Stimulated activated CD4-positive, alpha-beta T cell treated with anti-CD3 and anti-CD28 coated beads, Interleukin-4, amount 100 ng/mL, for 24 hours (primary cell): ENCODE data around the gene CCDC85C.

Source experiments
- DNase-seq: peaks from one replicate; pipeline ENCODE4 v3.0.0-alpha.2; 2020

CCDC85C gene

DNA sequence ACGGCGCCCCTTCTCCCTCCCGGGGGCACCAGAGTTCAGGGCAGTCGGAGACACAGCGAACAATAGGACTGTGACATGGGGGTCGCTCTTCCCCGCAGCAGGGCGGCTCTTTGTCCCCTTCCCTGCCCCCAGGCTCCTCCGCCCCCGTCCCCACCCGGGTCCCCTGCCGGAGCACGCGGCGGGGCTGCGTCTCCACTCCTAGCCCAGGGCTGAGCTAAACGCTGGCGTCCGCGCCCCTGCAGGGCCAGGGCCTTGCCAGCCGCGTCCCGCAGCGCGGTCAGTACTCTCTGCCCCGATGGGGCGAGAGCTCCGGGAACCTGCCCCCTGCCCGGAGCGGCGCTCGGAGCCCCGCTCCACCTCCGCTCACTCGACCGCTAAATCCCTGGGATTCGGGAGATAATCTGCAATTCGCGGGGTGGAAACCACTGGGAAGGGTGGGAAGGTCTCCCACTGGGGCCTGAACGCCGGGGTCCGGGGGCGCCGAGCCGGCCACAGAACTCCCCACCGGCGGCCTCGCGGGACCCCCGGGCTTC, 825 bp upstream of the CCDC85C start:
- no peak for DNase-seq

DNA sequence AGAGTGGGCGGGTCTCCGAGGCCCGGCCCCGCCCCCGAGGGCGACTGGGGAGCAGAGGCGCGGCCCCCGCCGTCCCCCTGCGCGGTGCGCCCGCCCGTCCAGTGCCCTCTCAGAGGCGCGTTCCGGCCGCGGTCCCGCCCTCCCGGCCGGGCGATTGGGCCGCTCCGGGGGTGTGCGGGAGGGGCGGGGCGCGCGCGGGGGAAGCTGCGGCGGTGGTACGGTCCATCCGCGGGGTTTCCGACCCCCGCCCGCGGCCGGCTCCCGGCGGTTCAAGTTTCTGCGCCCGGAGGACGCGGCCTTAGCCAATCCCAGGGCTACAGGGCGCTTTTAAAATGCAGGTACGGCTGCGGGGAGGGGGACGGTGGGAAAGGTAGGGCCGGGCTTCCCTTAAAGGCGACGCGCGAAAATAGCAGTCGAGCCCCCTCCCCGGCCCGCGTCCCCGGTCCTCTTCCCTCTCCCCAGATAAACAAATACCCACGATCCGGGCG, 315 bp upstream of the CCDC85C start:
- DNase-seq, result peak; percentile 90

DNA sequence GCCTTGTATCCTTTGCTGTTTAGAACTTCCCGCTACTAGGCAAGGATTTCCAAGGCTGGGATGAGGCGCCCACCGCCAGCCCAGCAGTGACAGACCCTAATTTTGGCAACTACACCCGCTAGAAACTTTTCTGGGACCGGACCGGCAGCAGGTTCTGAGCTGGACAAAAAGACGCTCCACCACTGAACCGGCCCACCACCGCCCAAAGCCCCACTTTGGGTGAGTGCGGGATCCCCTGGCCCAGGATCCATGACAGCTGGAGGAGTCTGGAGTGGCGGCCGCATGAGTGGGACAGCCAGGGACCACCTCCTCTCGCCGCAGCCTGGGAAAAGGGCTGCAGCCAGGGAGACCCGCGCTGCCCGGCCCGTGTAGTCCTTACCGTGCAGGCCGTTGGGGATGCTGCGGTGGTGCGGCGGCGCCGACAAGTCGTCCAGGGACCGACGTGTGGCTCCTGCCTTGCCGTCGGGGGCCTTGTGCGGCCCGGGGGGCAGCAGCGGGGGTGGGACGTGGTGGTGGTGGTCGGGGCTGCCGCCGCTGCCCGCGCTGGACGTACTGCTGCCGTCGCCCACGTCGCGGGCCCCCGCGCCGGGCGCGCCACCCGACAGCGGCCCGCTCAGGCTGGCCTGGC, 1.1 kb downstream of the CCDC85C start:
- DNase-seq, result no peak

GRCh38 chr14:99602054-99602787, 1.8 kb downstream of the CCDC85C start:
- DNase-seq, result no peak

DNA sequence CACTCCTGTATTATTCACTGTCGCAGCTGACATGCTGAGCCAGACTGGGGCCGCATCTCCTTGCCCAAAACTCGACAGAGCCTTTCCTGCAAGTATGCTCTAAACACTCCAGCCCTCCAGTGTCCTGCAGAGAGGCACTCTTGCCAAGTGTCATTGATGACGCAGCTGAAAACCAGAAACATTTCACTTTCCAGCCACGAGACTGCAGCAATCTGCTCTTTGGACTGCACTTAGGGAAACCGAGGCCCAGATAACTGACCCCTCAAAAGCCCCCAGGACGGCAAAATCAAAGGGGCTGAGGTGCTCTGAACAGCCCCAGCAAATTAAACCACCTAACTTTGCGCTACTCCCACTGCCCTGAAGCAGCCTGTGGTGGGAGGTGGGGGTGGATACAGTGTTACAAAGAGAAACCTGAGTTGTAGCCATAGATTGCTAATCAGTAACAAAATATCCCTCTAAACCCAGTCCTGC, 2.6 kb downstream of the CCDC85C start:
- DNase-seq, result no peak

DNA sequence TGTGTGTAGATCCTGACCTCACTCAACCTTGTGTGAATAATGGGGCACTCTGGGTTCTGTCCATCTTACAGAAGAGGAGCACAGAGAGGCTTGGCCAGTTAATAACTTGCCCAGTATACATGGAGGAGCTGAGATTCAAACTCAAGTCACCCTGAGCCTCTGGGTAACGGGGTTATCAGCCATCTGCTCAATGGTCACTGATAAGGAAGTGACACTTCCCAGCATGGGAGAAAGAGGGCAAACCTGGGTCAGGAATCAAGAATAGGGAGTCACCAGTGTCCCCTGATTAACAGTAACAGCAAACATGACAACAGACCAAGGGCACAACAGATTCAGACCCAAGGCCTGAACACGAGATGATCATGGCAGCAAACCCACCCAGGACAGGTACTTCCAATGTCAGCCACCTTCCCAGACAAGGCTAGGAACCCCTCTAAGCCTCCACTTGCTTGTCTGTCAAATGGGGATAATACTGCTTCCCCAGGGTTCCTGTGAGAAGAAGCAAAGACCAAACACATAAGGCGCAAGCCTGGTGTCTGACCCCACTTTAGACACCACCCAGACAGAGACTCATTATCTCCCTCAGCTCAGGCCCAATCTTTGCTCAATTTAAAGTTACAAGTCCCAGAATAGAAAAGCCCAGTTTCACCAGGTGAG, 3.6 kb downstream of the CCDC85C start:
- DNase-seq, result no peak

DNA sequence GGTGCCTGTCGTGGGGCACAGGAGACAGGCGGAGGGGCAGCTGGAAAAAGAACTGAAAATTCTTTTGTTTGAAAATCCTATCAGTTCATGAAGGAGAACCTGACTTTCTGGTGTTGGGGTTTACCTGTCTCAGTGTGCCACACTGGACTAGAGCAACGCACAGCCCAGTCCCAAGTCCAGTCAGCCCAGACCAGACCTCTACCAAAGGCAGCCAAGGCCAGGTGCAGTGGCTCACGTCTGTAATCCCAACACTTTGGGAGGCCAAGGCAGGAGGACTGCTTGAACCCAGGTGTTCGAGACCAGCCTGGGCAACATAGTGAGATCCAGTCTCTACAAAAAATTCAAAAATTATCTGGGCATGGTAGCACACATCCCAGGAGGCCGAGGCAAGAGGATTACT, 4.6 kb downstream of the CCDC85C start:
- no peak for DNase-seq

GRCh38 chr14:99598774-99599173, 5.2 kb downstream of the CCDC85C start:
- no peak for DNase-seq

- no peak for DNase-seq
These were observed 6.0 kb downstream of the CCDC85C start for GRCh38 chr14:99597911-99598600.

DNA sequence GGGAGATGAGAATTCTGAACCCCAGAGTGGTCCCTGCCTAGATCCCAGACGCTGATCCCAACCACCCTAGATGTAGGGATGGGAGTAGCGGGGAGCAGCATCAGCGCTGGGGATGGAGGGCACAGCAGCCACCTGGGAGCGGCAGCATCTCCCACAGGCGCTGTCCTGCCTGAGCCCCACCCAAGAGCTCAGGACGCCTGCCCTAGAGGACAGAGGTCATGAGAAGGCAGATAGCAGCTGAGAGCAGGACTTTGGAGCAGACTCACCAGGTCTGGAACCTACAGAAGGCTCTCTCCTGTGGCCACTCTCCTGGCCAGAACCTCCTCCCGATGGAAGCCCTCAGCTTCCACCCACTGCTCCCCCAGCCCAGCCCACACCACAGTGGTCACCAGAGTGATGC, 7.2 kb downstream of the CCDC85C start:
- no peak for DNase-seq

- DNase-seq, result no peak
These were observed 7.9 kb downstream of the CCDC85C start for GRCh38 chr14:99596071-99596627.

DNA sequence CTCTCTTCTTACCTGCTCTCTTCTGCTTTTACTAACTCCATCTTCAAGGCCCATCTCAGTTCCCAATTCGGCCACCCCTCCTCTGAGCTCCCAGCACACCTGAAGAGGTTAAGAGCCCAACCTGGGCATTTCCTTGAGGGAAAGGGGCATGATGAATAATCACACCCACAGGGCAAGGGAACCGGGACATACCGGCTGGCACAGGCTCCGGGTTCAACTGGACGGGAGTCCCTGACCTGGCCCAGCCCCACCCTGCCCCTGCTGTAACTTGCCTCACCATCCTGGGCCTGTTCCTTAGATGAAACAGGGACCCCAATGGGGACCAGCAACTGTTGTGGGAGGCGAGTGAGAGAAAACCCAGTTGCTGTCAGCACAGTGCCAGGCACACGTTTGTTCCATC, 8.5 kb downstream of the CCDC85C start:
- DNase-seq, result no peak

- DNase-seq, result peak; percentile 46
These were observed 9.0 kb downstream of the CCDC85C start for GRCh38 chr14:99595034-99595433.

DNA sequence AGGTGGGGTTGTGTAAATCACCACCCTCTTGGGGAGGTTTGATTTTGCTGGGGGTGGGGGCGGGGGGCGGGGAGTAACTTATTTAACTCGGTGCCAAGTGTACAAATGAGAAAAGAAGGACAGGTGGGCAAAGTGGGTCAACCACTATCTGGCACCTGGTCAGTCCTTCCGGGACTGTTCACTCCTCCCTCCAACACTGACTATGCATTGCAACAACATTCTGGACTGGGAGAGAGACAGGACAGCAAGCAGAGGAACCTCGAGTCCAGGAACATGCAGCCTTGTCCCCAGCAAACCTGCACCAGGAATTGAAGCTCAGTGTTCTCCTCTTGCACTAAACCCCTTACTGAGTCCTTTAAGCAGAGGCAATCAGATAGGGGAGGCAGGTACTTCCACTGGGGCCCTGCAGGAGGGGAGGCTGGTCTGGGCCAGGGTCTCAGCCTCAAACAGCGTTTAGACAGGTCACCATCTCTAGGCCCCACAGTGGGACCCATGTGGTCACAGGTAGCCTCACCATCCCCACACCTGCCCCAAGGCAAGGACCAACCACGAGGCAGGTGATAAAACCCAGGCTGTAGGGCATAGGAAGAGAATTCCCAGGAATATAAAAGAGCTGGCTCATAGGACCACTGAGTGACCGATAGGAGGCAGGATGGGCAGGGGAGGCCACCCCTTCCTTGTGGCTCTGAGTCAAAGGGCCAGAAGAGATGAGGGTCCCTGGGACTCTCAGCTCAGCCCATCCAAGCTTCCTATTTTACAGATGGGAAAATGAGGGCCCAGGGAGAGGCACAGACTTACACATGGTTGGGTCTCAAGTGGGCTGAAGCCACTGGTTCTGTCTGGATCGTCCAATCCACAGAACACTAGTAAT, 9.8 kb downstream of the CCDC85C start:
- no peak for DNase-seq

DNA sequence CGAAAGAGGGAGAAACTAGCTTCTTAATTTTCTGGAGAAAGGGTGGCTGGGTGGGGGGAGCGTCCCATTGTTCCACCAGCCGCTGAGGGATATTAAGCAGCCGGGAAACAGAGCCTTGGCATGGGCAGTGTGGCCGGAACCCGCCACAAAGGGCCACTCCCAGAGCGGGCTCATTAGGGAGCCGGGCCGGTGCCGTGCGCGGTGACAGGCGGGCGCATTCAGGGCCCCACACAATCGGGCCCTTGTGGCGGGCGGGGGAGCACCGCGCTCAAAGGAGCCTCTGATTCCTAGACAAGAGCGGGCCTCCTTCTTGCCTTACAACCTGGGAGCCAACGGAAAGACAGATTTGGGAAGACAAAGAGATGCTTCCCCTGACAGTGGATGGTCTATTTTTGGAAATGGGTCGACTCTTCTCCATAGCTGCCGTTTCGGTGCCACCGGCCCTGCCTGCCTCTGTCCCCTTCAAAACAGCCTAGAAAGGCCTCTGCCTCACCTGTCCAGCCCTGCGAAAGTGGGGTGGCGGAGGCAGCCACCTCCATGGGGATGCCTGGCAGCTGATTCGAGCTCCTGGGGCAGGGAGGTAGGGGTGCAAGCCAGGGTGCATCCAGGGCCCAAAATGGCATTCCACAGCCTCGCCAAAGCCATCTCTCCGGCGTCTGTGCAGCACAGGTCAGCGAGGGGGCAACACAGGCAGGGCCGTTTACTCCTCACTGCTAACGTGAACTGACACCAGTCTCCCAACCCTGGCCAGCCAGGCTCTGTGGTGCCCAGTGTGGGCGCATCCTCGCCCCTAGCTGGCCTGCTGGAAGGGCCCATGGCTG, 10.9 kb downstream of the CCDC85C start:
- DNase-seq, result no peak

DNA sequence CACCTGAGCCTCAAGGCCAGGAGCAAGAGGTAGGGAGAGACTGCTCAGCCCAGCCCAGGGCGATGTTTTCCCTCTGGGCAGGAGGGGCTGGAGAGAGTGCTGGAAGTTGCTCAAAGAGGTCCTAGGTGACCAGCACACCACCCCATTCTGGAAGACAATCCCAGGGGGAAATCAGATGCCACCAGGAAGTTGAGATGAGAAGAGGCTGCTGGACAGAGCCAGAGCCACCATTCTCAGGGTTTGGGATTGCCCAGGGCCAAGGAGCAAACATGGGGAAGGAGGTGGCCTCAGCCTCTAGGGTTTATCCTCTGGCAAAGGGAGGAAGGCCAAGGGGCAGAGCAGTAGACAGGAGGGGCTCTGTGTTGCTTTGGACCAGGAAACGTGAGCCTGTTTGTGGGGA, 11.6 kb downstream of the CCDC85C start:
- no peak for DNase-seq

- DNase-seq, result no peak
These were observed 13.1 kb downstream of the CCDC85C start for GRCh38 chr14:99590746-99591555.

DNA sequence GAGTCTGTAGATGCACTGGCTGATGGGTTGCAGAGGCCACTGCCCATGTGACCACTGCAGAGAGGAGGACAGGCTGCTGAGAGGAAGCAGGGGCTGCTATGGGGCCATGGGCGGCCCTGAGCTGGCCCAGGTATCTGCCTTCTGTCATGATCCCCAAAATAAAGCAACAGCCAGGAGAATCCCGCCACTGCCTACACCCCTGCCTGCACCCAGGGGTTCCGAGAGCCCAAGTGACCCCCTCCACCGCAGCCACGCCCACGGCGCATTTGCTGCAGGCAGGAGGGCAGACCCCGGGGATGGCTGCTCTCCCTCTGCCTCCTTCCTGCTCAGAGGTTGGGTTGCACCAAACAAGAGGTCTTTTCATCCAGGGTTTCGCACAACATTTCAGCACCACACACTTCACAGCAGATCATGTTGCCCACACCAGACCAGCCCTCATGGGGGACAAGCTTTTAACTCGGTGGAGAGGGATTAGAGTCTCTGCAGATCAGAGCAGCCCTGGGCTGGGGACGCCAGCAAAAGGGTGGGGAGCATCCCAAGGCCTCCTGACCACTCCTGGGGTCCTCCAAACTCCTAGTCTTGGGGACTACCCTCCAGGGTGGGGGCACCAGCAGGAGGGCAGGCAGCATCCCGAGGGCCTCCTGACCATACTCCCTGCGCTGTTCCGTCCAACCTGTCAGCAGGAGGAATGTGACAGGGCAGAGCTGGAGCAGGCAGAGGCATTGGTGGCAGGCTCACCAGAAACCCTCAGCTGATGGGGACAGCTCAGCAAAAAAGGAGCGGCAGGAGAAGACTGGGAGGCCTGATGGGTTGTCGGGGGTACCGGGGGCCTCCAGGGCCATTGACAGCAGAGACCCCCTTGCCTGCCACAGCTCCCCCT, 14.1 kb downstream of the CCDC85C start:
- no peak for DNase-seq

DNA sequence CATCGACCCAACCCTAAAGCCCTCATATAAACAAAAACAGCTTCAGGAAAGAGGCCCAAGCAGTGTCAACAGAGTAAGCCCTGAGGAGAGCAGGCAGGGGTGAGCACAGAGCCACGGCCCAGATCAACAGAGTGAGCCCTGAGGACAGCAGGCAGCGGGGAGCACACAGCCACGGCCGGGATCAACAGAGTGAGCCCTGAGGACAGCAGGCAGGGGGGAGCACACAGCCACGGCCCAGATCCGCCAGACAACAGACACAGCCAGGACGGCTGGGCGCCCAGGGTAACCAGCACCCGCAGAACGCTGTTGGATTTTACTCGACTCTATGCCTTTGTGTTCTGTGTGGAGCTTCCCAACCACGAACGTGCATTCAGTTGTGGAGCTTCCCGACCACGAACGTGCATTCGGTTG, 15.0 kb downstream of the CCDC85C start:
- no peak for DNase-seq
